ENCODE data around the gene MPPED2.

MPPED2 gene

GRCh38 chr11:30496935-30497334, 89.2 kb downstream of the MPPED2 start:
- POLR2A ChIA-PET = no interaction called here
- CTCF ChIA-PET = no interaction called here
- no peak for DNase-seq (ENCODE audit: extremely low spot score)
- no peak for TF ChIP-seq NFRKB (IDR thresholded peaks at IDR 0.05)
- no peak for TF ChIP-seq LEF1 (IDR thresholded peaks at IDR 0.05; ENCODE audit: borderline replicate concordance)
- TF ChIP-seq ELF4 (IDR thresholded peaks at IDR 0.05) = no peak
- TF ChIP-seq ARNT (IDR thresholded peaks at IDR 0.05) = no peak
- TF ChIP-seq SUZ12 (IDR thresholded peaks at IDR 0.05) = no peak
- TF ChIP-seq FOXK2 (IDR thresholded peaks at IDR 0.05) = no peak
- TF ChIP-seq HDGF (IDR thresholded peaks at IDR 0.05; ENCODE audit: borderline replicate concordance) = no peak
- no peak for TF ChIP-seq L3MBTL2 (conservative IDR thresholded peaks at IDR 0.05)

- TF ChIP-seq LEF1 (IDR thresholded peaks at IDR 0.05; ENCODE audit: borderline replicate concordance) (no peak), L3MBTL2 (conservative IDR thresholded peaks at IDR 0.05) (no peak), SUZ12 (IDR thresholded peaks at IDR 0.05) (no peak), HDGF (IDR thresholded peaks at IDR 0.05; ENCODE audit: borderline replicate concordance) (no peak), ARNT (IDR thresholded peaks at IDR 0.05) (no peak), NFRKB (IDR thresholded peaks at IDR 0.05) (no peak)
- DNase-seq (ENCODE audit: extremely low spot score) = no peak
- POLR2A ChIA-PET = no interaction called here
- CTCF ChIA-PET = interaction anchor here (0.6 kb wide), 1 partner anchor 53 kb away, joined by 3 read pairs; no protein-coding TSS in a partner anchor
Observed at GRCh38 chr11:30495437-30495836, 90.7 kb downstream of the MPPED2 start.

- POLR2A ChIA-PET = no interaction called here
- CTCF ChIA-PET = no interaction called here
- DNase-seq (ENCODE audit: extremely low spot score) = no peak
- TF ChIP-seq L3MBTL2 (conservative IDR thresholded peaks at IDR 0.05) = no peak
- no peak for TF ChIP-seq HDGF (IDR thresholded peaks at IDR 0.05; ENCODE audit: borderline replicate concordance)
- TF ChIP-seq FOXA1 (IDR thresholded peaks at IDR 0.05) = no peak
- no peak for TF ChIP-seq ELF4 (IDR thresholded peaks at IDR 0.05)
Observed at GRCh38 chr11:30489511-30489910, 96.6 kb downstream of the MPPED2 start.

- TF ChIP-seq FOXK2 (IDR thresholded peaks at IDR 0.05) (no peak), BHLHE40 (IDR thresholded peaks at IDR 0.05; ENCODE audit: borderline replicate concordance) (no peak), NFRKB (IDR thresholded peaks at IDR 0.05) (no peak), TARDBP (IDR thresholded peaks at IDR 0.05) (no peak), PKNOX1 (IDR thresholded peaks at IDR 0.05) (no peak), FOXA1 (IDR thresholded peaks at IDR 0.05) (no peak)
- ChIA-PET POLR2A (no interaction called here), CTCF (interaction anchor here (0.7 kb wide), 1 partner anchor 189 kb away, joined by 3 read pairs; no protein-coding TSS in a partner anchor)
- DNase-seq (ENCODE audit: extremely low spot score) = no peak
Observed at GRCh38 chr11:30489076-30489475, 97.1 kb downstream of the MPPED2 start.

GRCh38 chr11:30488304-30488998, 97.7 kb downstream of the MPPED2 start:
- POLR2A ChIA-PET = no interaction called here
- DNase-seq (ENCODE audit: extremely low spot score) = peak; percentile 65
- TF ChIP-seq FOXK2 (IDR thresholded peaks at IDR 0.05) (peak; percentile 85; the same call in 1 of the 2 replicates), ELF4 (IDR thresholded peaks at IDR 0.05) (no peak), ZNF384 (IDR thresholded peaks at IDR 0.05) (0 out of 2 replicates have a peak, but pooled peaks have one; percentile 15), L3MBTL2 (conservative IDR thresholded peaks at IDR 0.05) (no peak), FOXA1 (IDR thresholded peaks at IDR 0.05) (peak; percentile 66; the same call in 1 of the 2 replicates), ARNT (IDR thresholded peaks at IDR 0.05) (no peak)
- CTCF ChIA-PET = interaction anchor here (0.6 to 0.7 kb wide), 2 partner anchors 143 to 190 kb away, joined by 3 read pairs; no protein-coding TSS in a partner anchor

GRCh38 chr11:30487200-30487898, 98.8 kb downstream of the MPPED2 start:
- POLR2A ChIA-PET = no interaction called here
- CTCF ChIA-PET = interaction anchor here (1.0 kb wide), 1 partner anchor 143 kb away, joined by 3 read pairs; no protein-coding TSS in a partner anchor
- no peak for TF ChIP-seq FOXM1 (IDR thresholded peaks at IDR 0.05; ENCODE audit: borderline replicate concordance)
- TF ChIP-seq SUZ12 (IDR thresholded peaks at IDR 0.05) = no peak
- TF ChIP-seq PKNOX1 (IDR thresholded peaks at IDR 0.05) = peak; percentile 70
- no peak for TF ChIP-seq LEF1 (IDR thresholded peaks at IDR 0.05; ENCODE audit: borderline replicate concordance)
- no peak for DNase-seq (ENCODE audit: extremely low spot score)

- TF ChIP-seq SUZ12 (IDR thresholded peaks at IDR 0.05) (no peak), L3MBTL2 (conservative IDR thresholded peaks at IDR 0.05) (no peak), NFRKB (IDR thresholded peaks at IDR 0.05) (no peak), ZNF384 (IDR thresholded peaks at IDR 0.05) (no peak), FOXK2 (IDR thresholded peaks at IDR 0.05) (no peak)
- ChIA-PET CTCF (no interaction called here), POLR2A (no interaction called here)
- DNase-seq (ENCODE audit: extremely low spot score) = no peak
Observed at GRCh38 chr11:30485756-30486155, 100.4 kb downstream of the MPPED2 start.

- POLR2A ChIA-PET = no interaction called here
- TF ChIP-seq L3MBTL2 (conservative IDR thresholded peaks at IDR 0.05) (no peak), NFRKB (IDR thresholded peaks at IDR 0.05) (no peak), PKNOX1 (IDR thresholded peaks at IDR 0.05) (no peak), ARNT (IDR thresholded peaks at IDR 0.05) (no peak), FOXK2 (IDR thresholded peaks at IDR 0.05) (no peak), SP1 (IDR thresholded peaks at IDR 0.05) (no peak), LEF1 (IDR thresholded peaks at IDR 0.05; ENCODE audit: borderline replicate concordance) (no peak), BHLHE40 (IDR thresholded peaks at IDR 0.05; ENCODE audit: borderline replicate concordance) (no peak), HDGF (IDR thresholded peaks at IDR 0.05; ENCODE audit: borderline replicate concordance) (no peak), FOXA1 (IDR thresholded peaks at IDR 0.05) (no peak), CTBP1 (IDR thresholded peaks at IDR 0.05; ENCODE audit: borderline replicate concordance) (no peak), SUZ12 (IDR thresholded peaks at IDR 0.05) (no peak), TARDBP (IDR thresholded peaks at IDR 0.05) (no peak), FOXM1 (IDR thresholded peaks at IDR 0.05; ENCODE audit: borderline replicate concordance) (no peak), ZNF384 (IDR thresholded peaks at IDR 0.05) (no peak), ELF4 (IDR thresholded peaks at IDR 0.05) (no peak)
- CTCF ChIA-PET = no interaction called here
- DNase-seq (ENCODE audit: extremely low spot score) = no peak
Observed at GRCh38 chr11:30485222-30485621, 100.9 kb downstream of the MPPED2 start.
